Stimulated activated CD4-positive, alpha-beta T cell treated with anti-CD3 and anti-CD28 coated beads, Interleukin-2, amount 100 ng/mL, for 24 hours (primary cell): Measurements from ENCODE around the gene GPR132.

ENCODE experiments used
- DNase-seq, 2 donors: peaks; one replicate each; pipeline ENCODE4 v3.0.0-alpha.2; 2020

GPR132 gene

GRCh38 chr14:105015242-105015641 is 50.0 kb downstream of the GPR132 start:
- DNase-seq, result no peak

- DNase-seq, result no peak
Observed at GRCh38 chr14:105014631-105015030, 50.6 kb downstream of the GPR132 start.

- DNase-seq, result no peak
Observed at GRCh38 chr14:105014032-105014431, 51.2 kb downstream of the GPR132 start.

GRCh38 chr14:105013150-105013785 is 52.0 kb downstream of the GPR132 start:
- DNase-seq, result no peak

- no peak for DNase-seq
Observed at GRCh38 chr14:105012171-105012985, 52.9 kb downstream of the GPR132 start.

GRCh38 chr14:105011312-105011990 is 53.8 kb downstream of the GPR132 start:
- no peak for DNase-seq

- DNase-seq, result no peak
Observed at GRCh38 chr14:105010891-105011291, 54.3 kb downstream of the GPR132 start.

GRCh38 chr14:105010106-105010505 is 55.1 kb downstream of the GPR132 start:
- no peak for DNase-seq

GRCh38 chr14:105007593-105008264 is 57.5 kb downstream of the GPR132 start:
- DNase-seq, result no peak

GRCh38 chr14:105006831-105007592 is 58.2 kb downstream of the GPR132 start:
- no peak for DNase-seq

GRCh38 chr14:105005929-105006830 is 59.0 kb downstream of the GPR132 start:
- no peak for DNase-seq

- DNase-seq, result no peak
Observed at GRCh38 chr14:105005329-105005928, 59.8 kb downstream of the GPR132 start.
